T-helper 2 cell treated with Interferon-gamma antibody and Interleukin-4, amounts not matched to agents 100 ng/mL and 5 ng/mL, for 36 hours (primary cell): ENCODE results near the gene KHSRP. TPM values are rescaled to one million over a fixed set of nuclear protein-coding genes. Genes with fewer than 3 reads are reported as not detected.

Experiments
- intact Hi-C: fragments of 100-400 bp; cut with micrococcal nuclease; formaldehyde crosslinking; loops from one replicate; pipeline ENCODE4 v1.15.1; 2023
- total RNA-seq: library from RNA; stranded (reverse); gene quantifications from 2 replicates; pipeline ENCODE4 v1.2.3, GENCODE V29; 2022

KHSRP gene
- total RNA-seq, 1 donor from 2014 or later: 324 TPM

- intact Hi-C loops: loop anchor here (1.0 kb wide), 5 partner anchors 21 to 114 kb away; partner anchors contain the start of gene CLPP
These were observed 30.6 kb downstream of the KHSRP start for GRCh38 chr19:6393983-6394412.

- intact Hi-C loops: loop anchor here (1.0 kb wide), 5 partner anchors 20 to 113 kb away; partner anchors contain the start of gene CLPP
These were observed 31.3 kb downstream of the KHSRP start, which contains the start of gene GTF2F1 for GRCh38 chr19:6393074-6393982. Gene GTF2F1 (minus strand): TSS chr19:6393164. CDS start chr19:6392995, 169 bp downstream.

GRCh38 chr19:6392221-6393073 lies 32.2 kb downstream of the KHSRP start:
- intact Hi-C loops: loop anchor here (1.0 kb wide), 5 partner anchors 19 to 112 kb away; partner anchors contain the start of gene CLPP

- intact Hi-C loops: no loop called here
These were observed 37.2 kb downstream of the KHSRP start for GRCh38 chr19:6387372-6387771.

GRCh38 chr19:6384381-6384780 lies 40.2 kb downstream of the KHSRP start:
- intact Hi-C loops: no loop called here

GRCh38 chr19:6383188-6383587 lies 41.4 kb downstream of the KHSRP start:
- intact Hi-C loops: no loop called here

GRCh38 chr19:6381030-6381750 lies 43.4 kb downstream of the KHSRP start:
- intact Hi-C loops: no loop called here

- intact Hi-C loops: loop anchor here (10.0 kb wide), 1 partner anchor 685 kb away; the partner anchor contains the start of gene ZNF557
These were observed 44.9 kb downstream of the KHSRP start for GRCh38 chr19:6379744-6380143.

GRCh38 chr19:6378486-6378885 lies 46.1 kb downstream of the KHSRP start:
- intact Hi-C loops: loop anchor here (10.0 kb wide), 1 partner anchor 686 kb away; the partner anchor contains the start of gene ZNF557

- intact Hi-C loops: loop anchor here (10.0 kb wide), 1 partner anchor 687 kb away; the partner anchor contains the start of gene ZNF557
These were observed 46.6 kb downstream of the KHSRP start for GRCh38 chr19:6378041-6378440.

GRCh38 chr19:6376512-6377190 lies 48.0 kb downstream of the KHSRP start:
- intact Hi-C loops: loop anchor here (10.0 kb wide), 1 partner anchor 688 kb away; the partner anchor contains the start of gene ZNF557

GRCh38 chr19:6375411-6376010 lies 49.1 kb downstream of the KHSRP start, which contains the start of gene PSPN:
Gene PSPN (minus strand): TSS chr19:6375933. CDS start chr19:6375849, 84 bp downstream.
- intact Hi-C loops: loop anchor here (10.0 kb wide), 1 partner anchor 689 kb away; the partner anchor contains the start of gene ZNF557

- intact Hi-C loops: loop anchor here (10.0 kb wide), 1 partner anchor 690 kb away; the partner anchor contains the start of gene ZNF557
These were observed 49.8 kb downstream of the KHSRP start for GRCh38 chr19:6374711-6375410.

- intact Hi-C loops: loop anchor here (10.0 kb wide), 1 partner anchor 691 kb away; the partner anchor contains the start of gene ZNF557
These were observed 50.4 kb downstream of the KHSRP start for GRCh38 chr19:6374161-6374709.

- intact Hi-C loops: loop anchor here (1.0 to 10.0 kb wide), 6 partner anchors 20 to 691 kb away; partner anchors contain the start of genes GTF2F1 and ZNF557
These were observed 50.9 kb downstream of the KHSRP start for GRCh38 chr19:6373813-6374108.

- intact Hi-C loops: loop anchor here (1.0 to 10.0 kb wide), 6 partner anchors 20 to 692 kb away; partner anchors contain the start of genes GTF2F1 and ZNF557
These were observed 51.4 kb downstream of the KHSRP start for GRCh38 chr19:6373096-6373812.

GRCh38 chr19:6372594-6373095 lies 52.0 kb downstream of the KHSRP start, which contains the start of gene ALKBH7:
Gene ALKBH7 (plus strand): TSS chr19:6372794. CDS start chr19:6372821, 27 bp downstream.
- intact Hi-C loops: loop anchor here (1.0 to 10.0 kb wide), 7 partner anchors 11 to 692 kb away; partner anchors contain the start of genes CLPP, GTF2F1 and ZNF557
